Hematopoietic multipotent progenitor cell treated with erythropoietin and hydrocortisone succinate and interleukin-3 and kit ligand, for 8 days (in vitro differentiated cells): ENCODE results near the gene PRKAR1B.
A peak's percentile ranks its signal among the peaks of the same experiment; 100 is the strongest.
"Not testable (repeated sequence)": the region's sequence is repeated elsewhere in the genome, so short reads cannot be mapped to it uniquely, and the experiment has no call there.

Experiments used
- DNase-seq: peaks from one replicate; pipeline ENCODE4 v3.0.0-alpha.2; 2015

PRKAR1B gene

GRCh38 chr7:618539-619367, 108.3 kb downstream of the PRKAR1B start:
- peak; percentile 37 for DNase-seq

GRCh38 chr7:617614-618538, 109.2 kb downstream of the PRKAR1B start:
- no peak for DNase-seq

- DNase-seq, result no peak
Measured at GRCh38 chr7:613442-614140, 113.5 kb downstream of the PRKAR1B start.

GRCh38 chr7:611837-612236, 115.2 kb downstream of the PRKAR1B start:
- not testable (repeated sequence) for DNase-seq

- DNase-seq, result no peak
Measured at GRCh38 chr7:611281-611810, 115.7 kb downstream of the PRKAR1B start.

GRCh38 chr7:610531-611280, 116.4 kb downstream of the PRKAR1B start:
- no peak for DNase-seq

- no peak for DNase-seq
Measured at GRCh38 chr7:610141-610530, 116.9 kb downstream of the PRKAR1B start.

GRCh38 chr7:609365-609764, 117.7 kb downstream of the PRKAR1B start:
- DNase-seq, result no peak

- no peak for DNase-seq
Measured at GRCh38 chr7:608954-609353, 118.1 kb downstream of the PRKAR1B start.

- DNase-seq, result no peak
Measured at GRCh38 chr7:608361-608760, 118.7 kb downstream of the PRKAR1B start.

GRCh38 chr7:607938-608337, 119.1 kb downstream of the PRKAR1B start:
- DNase-seq, result no peak

GRCh38 chr7:605661-606450, 121.2 kb downstream of the PRKAR1B start:
- no peak for DNase-seq

- DNase-seq, result no peak
Measured at GRCh38 chr7:604884-605531, 122.1 kb downstream of the PRKAR1B start.

GRCh38 chr7:604001-604883, 122.8 kb downstream of the PRKAR1B start:
- peak; percentile 87 for DNase-seq

- peak; percentile 19 for DNase-seq
Measured at GRCh38 chr7:603152-603951, 123.7 kb downstream of the PRKAR1B start.

GRCh38 chr7:602341-603141, 124.5 kb downstream of the PRKAR1B start:
- peak; percentile 85 for DNase-seq

- DNase-seq, result peak; percentile 56
Measured at GRCh38 chr7:601595-602340, 125.3 kb downstream of the PRKAR1B start.
